Colonic mucosa (tissue), 4 donors: Measurements from ENCODE around the gene CSMD2. TPM values are rescaled to one million over a fixed set of nuclear protein-coding genes. Genes with fewer than 3 reads are reported as not detected.

Experiments used
- DNase-seq: peaks from one replicate; pipeline ENCODE4 v3.0.0-alpha.2; 2020
- H3K27ac ChIP-seq: fragments of 200-600 bp; one replicate; pipeline ENCODE4 v1.8.0; 2021
- H3K27me3 ChIP-seq: fragments of 200-600 bp; one replicate; pipeline ENCODE4 v1.8.0; 2021
- H3K36me3 ChIP-seq: fragments of 200-600 bp; one replicate; pipeline ENCODE4 v1.8.0; 2021
- H3K4me1 ChIP-seq: fragments of 200-600 bp; one replicate; pipeline ENCODE4 v1.8.0; 2021; ENCODE audit warnings: mild to moderate bottlenecking
- H3K4me3 ChIP-seq: fragments of 200-600 bp; one replicate; pipeline ENCODE4 v1.8.0; 2021
- H3K9ac ChIP-seq, 2 donors: one replicate each; pipeline ENCODE4 v1.7.0; 2013; ENCODE audit warnings: control low read depth in 2 of 2, low read depth in 2 of 2, low read length in 2 of 2
- H3K9me3 ChIP-seq: fragments of 200-600 bp; one replicate; pipeline ENCODE4 v1.8.0; 2021
- intact Hi-C: fragments of 100-400 bp; cut with DNase I; formaldehyde crosslinking; loops from one replicate; pipeline ENCODE4 v1.14.1; 2022
- total RNA-seq, 2 donors: library from RNA; stranded (reverse); fragmentation: NEBNext Ultra II Directional in 1 of 2; extraction: Animal tissue kit (Norgen Biotek cat#: 25700) in 1 of 2; gene quantifications; one replicate each; pipeline ENCODE4 v1.2.1, GENCODE V29; 2021
- TF ChIP-seq, protein P1 (sequence below): fragments of 200-600 bp; IDR thresholded peaks from one replicate; pipeline ENCODE4 v1.8.0; 2022; ENCODE audit warnings: antibody characterized with exemption, mild to moderate bottlenecking
- donor health status: healthy.
- donor health status: DM: no; HTN: no; CAD: no.
- donor health status: DM: no; HTN: no; CAD: no.

CSMD2 gene
- total RNA-seq, 2 donors from 2014 or later: 0.05 to 0.10 TPM

DNA sequence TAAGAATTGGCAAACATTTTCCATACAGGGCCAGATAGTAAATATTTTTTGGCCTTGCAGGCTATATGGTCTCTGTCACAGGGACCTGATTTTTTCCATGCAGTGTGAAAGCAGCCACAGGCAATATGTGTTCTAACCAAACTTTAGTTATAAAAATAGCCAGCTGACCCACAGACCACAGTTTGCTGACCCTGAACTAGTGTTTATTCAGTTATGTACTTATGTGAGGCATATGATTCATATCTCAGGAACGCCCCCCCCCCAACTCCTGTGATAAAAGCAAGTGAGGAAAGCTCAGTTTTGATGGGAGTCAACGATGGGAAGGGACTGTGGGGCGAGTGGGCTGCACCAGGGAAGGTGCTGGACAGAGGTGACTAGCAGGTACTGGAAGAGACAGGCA lies 221.1 kb downstream of the CSMD2 start:
- TF ChIP-seq, protein P1, sequence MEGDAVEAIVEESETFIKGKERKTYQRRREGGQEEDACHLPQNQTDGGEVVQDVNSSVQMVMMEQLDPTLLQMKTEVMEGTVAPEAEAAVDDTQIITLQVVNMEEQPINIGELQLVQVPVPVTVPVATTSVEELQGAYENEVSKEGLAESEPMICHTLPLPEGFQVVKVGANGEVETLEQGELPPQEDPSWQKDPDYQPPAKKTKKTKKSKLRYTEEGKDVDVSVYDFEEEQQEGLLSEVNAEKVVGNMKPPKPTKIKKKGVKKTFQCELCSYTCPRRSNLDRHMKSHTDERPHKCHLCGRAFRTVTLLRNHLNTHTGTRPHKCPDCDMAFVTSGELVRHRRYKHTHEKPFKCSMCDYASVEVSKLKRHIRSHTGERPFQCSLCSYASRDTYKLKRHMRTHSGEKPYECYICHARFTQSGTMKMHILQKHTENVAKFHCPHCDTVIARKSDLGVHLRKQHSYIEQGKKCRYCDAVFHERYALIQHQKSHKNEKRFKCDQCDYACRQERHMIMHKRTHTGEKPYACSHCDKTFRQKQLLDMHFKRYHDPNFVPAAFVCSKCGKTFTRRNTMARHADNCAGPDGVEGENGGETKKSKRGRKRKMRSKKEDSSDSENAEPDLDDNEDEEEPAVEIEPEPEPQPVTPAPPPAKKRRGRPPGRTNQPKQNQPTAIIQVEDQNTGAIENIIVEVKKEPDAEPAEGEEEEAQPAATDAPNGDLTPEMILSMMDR: no peak
- intact Hi-C loops: no loop called here

DNA sequence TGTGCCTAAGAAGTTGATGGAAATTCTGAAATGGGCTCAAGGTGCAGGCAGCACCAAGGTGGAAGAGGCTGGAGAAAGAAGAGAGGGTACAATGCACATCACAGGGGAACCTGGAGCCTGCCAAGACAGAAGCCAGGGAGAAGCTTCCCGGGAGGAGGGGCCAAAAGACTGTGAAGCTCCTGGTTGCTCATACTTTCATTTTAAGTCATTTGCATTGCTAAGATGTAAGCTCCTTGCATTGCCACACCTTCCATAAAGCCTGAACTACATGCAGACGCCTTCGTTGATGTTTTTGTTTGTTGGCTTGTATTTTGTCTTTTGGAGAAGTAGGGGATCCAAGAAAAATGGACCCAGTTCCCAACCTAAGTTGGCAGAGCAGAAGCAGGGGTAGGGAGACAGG lies 232.2 kb downstream of the CSMD2 start:
- TF ChIP-seq, protein P1: no peak
- Histone ChIP-seq H3K27me3 (no peaks in the 10 kb centered on the region), H3K36me3 (no peaks in the 10 kb centered on the region), H3K9me3 (no peaks in the 10 kb centered on the region), H3K27ac (no peak overlapping the region), H3K4me3 (no peak overlapping the region), H3K4me1 (no peaks in the 10 kb centered on the region), H3K9ac (no peak overlapping the region)
- intact Hi-C loops: no loop called here
- DNase-seq: no peak

More for the DNA sequence above, 221.1 kb downstream of the CSMD2 start:
- H3K4me1 ChIP-seq: no peaks in the 10 kb centered on the region
- no peak overlapping the region for H3K27ac ChIP-seq
- H3K4me3 ChIP-seq: no peak overlapping the region
- H3K36me3 ChIP-seq: no peaks in the 10 kb centered on the region
- no peak for DNase-seq
- no peaks in the 10 kb centered on the region for H3K27me3 ChIP-seq
- H3K9me3 ChIP-seq: no peaks in the 10 kb centered on the region
- no peak overlapping the region for H3K9ac ChIP-seq

DNA sequence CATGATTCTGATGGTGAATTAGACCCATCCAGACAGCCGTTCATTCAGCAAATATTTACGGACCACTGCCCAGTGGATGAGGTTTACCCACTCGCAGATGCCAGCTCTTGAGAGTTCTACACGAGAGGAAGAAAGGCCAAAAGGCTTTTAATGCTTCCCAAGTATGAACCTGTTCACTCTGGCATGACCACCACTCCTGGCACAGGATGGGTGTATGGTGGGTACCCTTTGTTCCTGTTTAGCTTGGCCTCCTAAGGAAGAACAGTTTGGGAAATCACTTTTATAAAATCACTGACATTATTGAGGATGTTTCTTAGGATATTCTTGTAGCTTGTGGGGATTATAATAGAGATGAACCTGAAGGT lies 233.9 kb downstream of the CSMD2 start:
- no peaks in the 10 kb centered on the region for H3K4me1 ChIP-seq
- no peak overlapping the region for H3K9ac ChIP-seq
- DNase-seq: no peak
- no peak overlapping the region for H3K27ac ChIP-seq
- H3K4me3 ChIP-seq: no peak overlapping the region
- H3K9me3 ChIP-seq: no peaks in the 10 kb centered on the region
- TF ChIP-seq, protein P1: no peak
- intact Hi-C loops: no loop called here
- H3K27me3 ChIP-seq: no peaks in the 10 kb centered on the region
- H3K36me3 ChIP-seq: no peaks in the 10 kb centered on the region

DNA sequence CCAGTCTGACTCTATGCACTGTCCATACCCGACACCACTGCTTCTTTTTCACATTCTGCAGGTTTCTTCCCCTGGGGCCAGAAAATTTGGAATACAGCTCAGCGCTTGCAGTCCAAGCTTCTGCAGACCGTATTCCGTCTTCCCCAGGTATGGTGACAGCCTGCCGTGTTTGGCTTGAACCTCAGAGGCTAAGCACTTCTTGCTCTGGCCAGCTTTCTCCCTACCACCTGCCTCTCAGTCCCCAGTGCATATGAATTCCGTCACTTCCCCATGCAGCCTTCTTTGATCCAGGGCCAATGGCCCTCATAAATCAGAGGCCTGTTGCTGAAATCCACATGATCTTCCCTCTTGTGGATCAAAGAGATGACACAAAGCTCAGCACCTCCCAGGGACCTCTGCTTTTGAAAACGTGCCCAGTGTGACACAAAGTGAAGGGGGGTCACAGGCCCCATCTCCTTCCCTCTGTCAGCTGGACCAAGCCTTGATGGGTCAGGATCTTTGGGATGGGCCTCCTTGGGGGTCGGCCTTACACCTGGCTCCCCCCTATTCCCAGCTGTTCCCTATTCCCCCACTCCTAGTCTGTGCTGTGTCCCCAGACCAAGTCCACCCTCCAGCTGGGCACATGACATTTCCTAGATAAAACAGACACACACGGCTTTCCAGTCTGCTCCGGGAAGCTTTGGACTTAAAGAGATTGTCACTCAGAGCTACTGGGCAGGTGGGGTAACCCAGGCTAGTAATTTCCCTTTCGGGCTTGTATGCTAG lies 234.5 kb downstream of the CSMD2 start:
- no peak overlapping the region for H3K9ac ChIP-seq
- TF ChIP-seq, protein P1: no peak
- no peaks in the 10 kb centered on the region for H3K27me3 ChIP-seq
- H3K36me3 ChIP-seq: no peaks in the 10 kb centered on the region
- DNase-seq: no peak
- H3K9me3 ChIP-seq: no peaks in the 10 kb centered on the region
- H3K4me3 ChIP-seq: no peak overlapping the region
- no peak overlapping the region for H3K27ac ChIP-seq
- no peaks in the 10 kb centered on the region for H3K4me1 ChIP-seq
- intact Hi-C loops: no loop called here

DNA sequence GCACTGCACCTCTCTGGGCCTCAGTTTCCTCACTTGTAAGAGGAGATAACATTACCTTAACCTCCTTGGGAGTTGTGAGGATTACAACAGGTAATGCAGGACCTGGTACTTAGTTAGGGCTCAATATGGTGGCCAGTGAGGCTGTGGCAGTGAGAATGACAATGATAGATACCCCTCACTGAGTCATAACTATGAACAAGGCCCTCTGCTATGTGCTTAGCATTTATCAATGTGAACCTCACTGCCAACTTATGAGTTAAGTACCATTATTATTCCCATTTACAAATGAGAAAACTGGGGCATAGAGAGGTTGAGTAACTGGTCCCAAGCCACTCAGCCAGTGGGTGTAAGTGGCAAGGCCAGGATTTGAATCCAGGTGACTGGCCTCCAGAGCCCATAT lies 236.8 kb downstream of the CSMD2 start:
- Histone ChIP-seq H3K27me3 (no peaks in the 10 kb centered on the region), H3K4me1 (no peaks in the 10 kb centered on the region), H3K9ac (no peak overlapping the region), H3K36me3 (no peaks in the 10 kb centered on the region), H3K4me3 (no peak overlapping the region), H3K9me3 (no peaks in the 10 kb centered on the region), H3K27ac (no peak overlapping the region)
- intact Hi-C loops: no loop called here
- no peak for DNase-seq
- TF ChIP-seq, protein P1: no peak
